Measurements from ENCODE around the gene EIF3F. TPM values are rescaled to one million over a fixed set of nuclear protein-coding genes. Genes with fewer than 3 reads are reported as not detected.
A peak's percentile ranks its signal among the peaks of the same experiment; 100 is the strongest.

EIF3F gene
- total RNA-seq, 2 donors from 2014 or later, result 320 to 342 TPM

DNA sequence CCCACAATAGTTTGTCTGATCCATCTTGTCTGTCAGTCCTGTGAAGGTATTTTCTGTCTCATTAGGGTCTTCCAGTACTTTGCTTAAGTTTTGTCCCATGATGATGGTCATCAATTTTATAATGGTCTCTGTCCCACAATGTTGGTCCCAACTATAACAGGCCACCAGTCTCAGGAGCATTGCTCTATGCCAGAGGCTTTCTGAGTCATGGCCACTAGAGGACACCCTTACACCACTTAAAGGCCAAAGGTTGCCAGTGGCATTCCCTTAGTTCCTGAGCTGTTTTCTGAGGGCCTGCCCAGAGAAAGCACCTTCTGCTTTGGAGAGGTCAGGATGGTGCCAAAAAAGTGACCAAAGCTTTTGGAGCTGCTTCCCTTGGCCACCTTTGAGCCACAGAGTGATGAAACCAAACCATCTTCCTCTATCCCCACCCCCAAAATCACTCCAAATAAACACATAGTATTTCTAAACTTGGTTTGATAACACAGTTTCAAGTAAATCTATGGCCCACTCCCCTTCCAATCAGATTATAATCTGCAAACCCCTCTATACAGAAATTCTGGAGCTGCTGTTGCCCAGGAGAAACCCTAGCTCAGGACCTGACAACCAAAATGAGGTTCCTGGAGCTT is 19.3 kb downstream of the EIF3F start:
- no peaks in the 10 kb centered on the region for H3K36me3 Mint-ChIP-seq (ENCODE audit: low read depth)
- peak; percentile 78 for ATAC-seq (replicated peaks)
- no peaks in the 10 kb centered on the region for H3K27me3 Mint-ChIP-seq
- H3K9me3 Mint-ChIP-seq, result no peaks in the 10 kb centered on the region
- H3K4me1 Mint-ChIP-seq, result peaks cover 6% of the 10 kb centered on the region
- H3K27ac Mint-ChIP-seq, result no peak overlapping the region
- no peak overlapping the region for H3K4me3 Mint-ChIP-seq

GRCh38 chr11:8008212-8008611 is 21.1 kb downstream of the EIF3F start:
- H3K36me3 Mint-ChIP-seq (ENCODE audit: low read depth), result no peaks in the 10 kb centered on the region
- no peaks in the 10 kb centered on the region for H3K27me3 Mint-ChIP-seq
- H3K9me3 Mint-ChIP-seq, result no peaks in the 10 kb centered on the region
- ATAC-seq (replicated peaks), result no peak
- H3K4me3 Mint-ChIP-seq, result no peak overlapping the region
- H3K27ac Mint-ChIP-seq, result no peak overlapping the region
- no peaks in the 10 kb centered on the region for H3K4me1 Mint-ChIP-seq

GRCh38 chr11:8009856-8010255 is 22.7 kb downstream of the EIF3F start:
- no peak for ATAC-seq (replicated peaks)
- Mint-ChIP-seq H3K4me1 (no peaks in the 10 kb centered on the region), H3K27ac (no peak overlapping the region), H3K4me3 (no peak overlapping the region), H3K27me3 (peaks cover 3% of the 10 kb centered on the region), H3K36me3 (ENCODE audit: low read depth) (no peaks in the 10 kb centered on the region), H3K9me3 (no peaks in the 10 kb centered on the region)

DNA sequence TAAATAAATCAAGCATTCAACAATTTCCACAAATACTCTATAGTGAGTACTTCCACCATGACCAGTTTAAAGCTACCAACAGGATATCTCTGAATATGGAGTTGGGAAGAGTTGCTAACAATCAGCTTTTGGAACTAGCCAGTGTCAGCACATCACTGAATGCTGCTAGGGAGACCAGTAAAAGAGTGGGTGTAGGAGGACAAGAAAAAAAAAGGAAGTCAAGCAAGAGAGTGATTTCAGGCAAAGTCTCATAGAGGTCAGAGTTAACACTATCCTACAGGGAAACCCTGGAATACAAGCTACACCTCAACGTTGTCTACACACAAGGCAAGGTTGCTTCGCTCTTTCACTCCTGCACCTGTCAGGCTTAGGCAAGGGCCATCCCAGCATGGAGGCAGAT is 24.2 kb downstream of the EIF3F start:
- Mint-ChIP-seq H3K27me3 (peaks cover 3% of the 10 kb centered on the region), H3K4me1 (no peaks in the 10 kb centered on the region), H3K36me3 (ENCODE audit: low read depth) (no peaks in the 10 kb centered on the region), H3K4me3 (no peak overlapping the region), H3K27ac (no peak overlapping the region), H3K9me3 (no peaks in the 10 kb centered on the region)
- no peak for ATAC-seq (replicated peaks)

GRCh38 chr11:8011981-8012444 is 24.9 kb downstream of the EIF3F start:
- Mint-ChIP-seq H3K4me1 (no peaks in the 10 kb centered on the region), H3K27me3 (peaks cover 7% of the 10 kb centered on the region)

DNA sequence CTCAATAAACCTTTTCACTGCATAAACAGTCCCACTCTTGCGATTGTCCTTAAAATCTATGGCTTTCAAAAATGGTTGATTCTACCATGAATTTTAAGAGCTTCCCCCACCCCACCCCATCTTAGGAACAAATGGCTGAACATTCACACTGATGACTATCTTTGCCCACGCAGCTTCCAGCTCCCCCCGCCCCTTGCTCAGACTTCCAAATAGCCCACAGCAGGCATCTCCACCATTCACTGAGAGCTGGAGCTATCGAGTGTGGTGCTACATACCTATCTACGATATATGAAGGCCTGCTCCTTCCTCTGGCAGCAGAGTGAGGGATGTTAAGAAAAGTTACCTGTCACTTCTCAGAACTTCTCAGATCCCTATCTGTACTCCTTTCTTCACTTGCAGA is 26.7 kb downstream of the EIF3F start:
- no peak for ATAC-seq (replicated peaks)
- peaks cover 7% of the 10 kb centered on the region for H3K27me3 Mint-ChIP-seq
- H3K4me3 Mint-ChIP-seq, result no peak overlapping the region
- no peaks in the 10 kb centered on the region for H3K36me3 Mint-ChIP-seq (ENCODE audit: low read depth)
- no peaks in the 10 kb centered on the region for H3K9me3 Mint-ChIP-seq
- no peak overlapping the region for H3K27ac Mint-ChIP-seq
- no peaks in the 10 kb centered on the region for H3K4me1 Mint-ChIP-seq

More at GRCh38 chr11:8011981-8012444, 24.9 kb downstream of the EIF3F start:
- Mint-ChIP-seq H3K4me3 (no peak overlapping the region), H3K36me3 (ENCODE audit: low read depth) (no peaks in the 10 kb centered on the region), H3K27ac (no peak overlapping the region), H3K9me3 (no peaks in the 10 kb centered on the region)
- ATAC-seq (replicated peaks), result no peak

DNA sequence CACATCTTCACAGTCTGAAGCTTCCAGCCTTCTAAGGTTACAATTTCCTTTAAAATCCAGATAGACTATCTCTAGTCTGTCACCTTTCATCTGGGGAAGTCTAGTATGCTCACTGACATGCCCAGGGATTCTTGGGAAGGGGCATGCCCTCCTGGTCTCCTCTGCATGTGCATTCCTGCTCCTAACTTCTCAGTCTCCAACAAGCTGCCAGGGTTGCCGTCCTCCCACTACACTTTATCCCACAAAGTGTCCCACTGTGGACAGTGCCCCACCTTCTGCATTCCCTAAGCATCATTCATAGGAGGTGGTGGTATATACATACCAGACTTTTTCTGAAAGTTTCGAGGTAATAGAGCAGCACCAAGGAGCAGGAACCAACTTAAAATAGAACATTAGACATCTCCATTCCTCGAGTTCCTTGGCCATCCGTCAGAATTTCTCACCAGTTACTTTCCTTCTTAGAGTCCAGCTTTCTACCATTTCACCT is 28.7 kb downstream of the EIF3F start:
- Mint-ChIP-seq H3K4me1 (peaks cover 7% of the 10 kb centered on the region), H3K4me3 (no peak overlapping the region), H3K27ac (no peak overlapping the region), H3K9me3 (no peaks in the 10 kb centered on the region), H3K27me3 (peaks cover 11% of the 10 kb centered on the region), H3K36me3 (ENCODE audit: low read depth) (no peaks in the 10 kb centered on the region)
- ATAC-seq (replicated peaks), result no peak

GRCh38 chr11:8016440-8016839 is 29.3 kb downstream of the EIF3F start:
- H3K4me3 Mint-ChIP-seq, result no peak overlapping the region
- H3K9me3 Mint-ChIP-seq, result no peaks in the 10 kb centered on the region
- ATAC-seq (replicated peaks), result no peak
- H3K4me1 Mint-ChIP-seq, result peaks cover 7% of the 10 kb centered on the region
- no peaks in the 10 kb centered on the region for H3K36me3 Mint-ChIP-seq (ENCODE audit: low read depth)
- peaks cover 11% of the 10 kb centered on the region for H3K27me3 Mint-ChIP-seq
- H3K27ac Mint-ChIP-seq, result no peak overlapping the region

GRCh38 chr11:8017071-8017470 is 29.9 kb downstream of the EIF3F start:
- Mint-ChIP-seq H3K27me3 (peaks cover 11% of the 10 kb centered on the region), H3K4me1 (peaks cover 7% of the 10 kb centered on the region), H3K36me3 (ENCODE audit: low read depth) (no peaks in the 10 kb centered on the region), H3K4me3 (no peak overlapping the region), H3K27ac (no peak overlapping the region), H3K9me3 (no peaks in the 10 kb centered on the region)
- no peak for ATAC-seq (replicated peaks)

DNA sequence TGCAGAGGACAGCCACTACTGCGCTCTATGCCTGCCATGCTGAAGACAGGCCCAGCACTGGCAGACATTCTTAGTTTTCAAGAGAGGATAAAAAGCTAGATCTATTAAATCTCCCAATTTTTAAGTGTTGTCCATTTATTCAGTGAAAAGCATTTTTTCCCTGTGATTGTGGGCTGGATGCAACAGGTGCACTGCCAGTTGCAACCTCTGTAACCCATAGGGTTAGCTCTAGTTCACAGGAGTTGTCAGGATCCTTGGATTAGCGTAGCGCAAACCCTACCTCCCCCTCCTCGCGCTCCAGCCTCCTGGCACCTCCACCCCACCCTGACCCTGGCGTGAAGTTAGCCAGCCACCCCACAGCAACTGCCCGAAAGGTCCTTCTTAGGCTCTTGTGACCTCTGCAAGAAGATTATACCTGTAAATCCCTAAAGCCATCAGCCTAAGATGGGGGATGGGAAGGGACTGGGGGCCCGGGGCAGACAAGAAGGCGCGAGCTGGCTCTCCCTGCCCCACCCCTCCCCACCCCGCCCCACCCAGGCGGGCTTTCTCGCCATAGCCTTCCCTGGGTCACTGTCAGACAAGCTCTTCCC is 30.9 kb downstream of the EIF3F start:
- no peak for ATAC-seq (replicated peaks)
- peak overlapping the region; percentile 59 for H3K4me3 Mint-ChIP-seq
- H3K27ac Mint-ChIP-seq, result peak overlapping the region; percentile 76
- peaks cover 7% of the 10 kb centered on the region for H3K4me1 Mint-ChIP-seq
- H3K27me3 Mint-ChIP-seq, result peaks cover 11% of the 10 kb centered on the region
- H3K36me3 Mint-ChIP-seq (ENCODE audit: low read depth), result no peaks in the 10 kb centered on the region
- no peaks in the 10 kb centered on the region for H3K9me3 Mint-ChIP-seq

GRCh38 chr11:8018484-8019313 is 31.6 kb downstream of the EIF3F start:
- Mint-ChIP-seq H3K27me3 (peaks cover 11% of the 10 kb centered on the region), H3K4me1 (peaks cover 7% of the 10 kb centered on the region), H3K27ac (peak overlapping the region; percentile 76), H3K9me3 (no peaks in the 10 kb centered on the region), H3K36me3 (ENCODE audit: low read depth) (no peaks in the 10 kb centered on the region), H3K4me3 (peak overlapping the region; percentile 59)
- ATAC-seq (replicated peaks), result peak; percentile 73

DNA sequence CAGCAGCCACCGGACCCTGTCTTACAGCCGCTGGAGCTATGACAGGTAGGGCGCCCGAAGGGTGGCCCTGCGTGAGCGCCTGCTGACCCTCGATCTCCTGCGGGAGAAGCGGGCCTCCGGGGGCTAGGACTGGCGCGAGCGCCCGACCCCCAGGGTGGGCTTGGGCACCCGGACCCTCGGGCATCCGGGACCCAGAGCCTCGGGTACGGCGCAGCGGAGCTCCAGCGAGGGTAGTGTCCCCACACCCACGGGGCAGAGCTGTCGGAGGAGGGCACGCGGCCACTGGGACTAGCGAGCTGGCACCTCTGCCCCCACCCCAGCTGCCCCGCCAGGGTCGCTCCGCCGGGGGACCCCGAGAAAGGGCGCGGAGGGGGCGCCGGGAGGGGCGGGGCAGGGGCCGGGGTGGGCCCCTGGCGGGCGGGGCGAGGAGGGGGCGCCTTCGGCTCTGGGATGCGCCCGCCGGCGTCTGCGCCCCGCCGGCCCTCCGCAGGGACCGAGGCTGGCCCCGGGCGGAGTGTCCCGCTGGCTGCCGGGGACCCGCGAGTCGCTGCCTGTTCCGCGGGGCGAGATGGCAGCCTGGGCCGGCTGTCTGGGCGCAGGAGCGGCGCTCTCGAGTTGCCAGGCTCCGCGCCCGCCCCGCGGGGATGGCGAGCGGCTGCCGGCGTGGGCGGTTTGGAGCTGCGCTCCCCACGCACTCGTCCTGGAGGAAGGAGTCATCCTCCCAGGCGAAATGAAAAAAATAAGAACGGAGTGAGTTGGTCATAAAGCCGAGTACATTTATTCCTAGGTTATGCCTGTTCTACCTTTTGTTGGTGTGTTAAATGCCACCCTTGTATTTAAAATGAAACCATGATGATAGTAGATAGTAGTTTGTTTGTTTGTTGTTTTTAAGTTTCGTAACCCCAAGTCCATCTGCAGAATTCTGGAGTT is 32.4 kb downstream of the EIF3F start:
- Mint-ChIP-seq H3K4me3 (peak overlapping the region; percentile 70), H3K27ac (peak overlapping the region; percentile 34), H3K9me3 (no peaks in the 10 kb centered on the region), H3K36me3 (ENCODE audit: low read depth) (no peaks in the 10 kb centered on the region), H3K4me1 (peaks cover 7% of the 10 kb centered on the region), H3K27me3 (peaks cover 8% of the 10 kb centered on the region)
- peak; percentile 57 for ATAC-seq (replicated peaks)

- no peaks in the 10 kb centered on the region for H3K9me3 Mint-ChIP-seq
- peak overlapping the region; percentile 70 for H3K4me3 Mint-ChIP-seq
- H3K36me3 Mint-ChIP-seq (ENCODE audit: low read depth), result no peaks in the 10 kb centered on the region
- H3K27me3 Mint-ChIP-seq, result peaks cover 8% of the 10 kb centered on the region
- no peak for ATAC-seq (replicated peaks)
- H3K27ac Mint-ChIP-seq, result peak overlapping the region; percentile 34
- H3K4me1 Mint-ChIP-seq, result peaks cover 7% of the 10 kb centered on the region
Measured at GRCh38 chr11:8020244-8020597, 33.1 kb downstream of the EIF3F start.

DNA sequence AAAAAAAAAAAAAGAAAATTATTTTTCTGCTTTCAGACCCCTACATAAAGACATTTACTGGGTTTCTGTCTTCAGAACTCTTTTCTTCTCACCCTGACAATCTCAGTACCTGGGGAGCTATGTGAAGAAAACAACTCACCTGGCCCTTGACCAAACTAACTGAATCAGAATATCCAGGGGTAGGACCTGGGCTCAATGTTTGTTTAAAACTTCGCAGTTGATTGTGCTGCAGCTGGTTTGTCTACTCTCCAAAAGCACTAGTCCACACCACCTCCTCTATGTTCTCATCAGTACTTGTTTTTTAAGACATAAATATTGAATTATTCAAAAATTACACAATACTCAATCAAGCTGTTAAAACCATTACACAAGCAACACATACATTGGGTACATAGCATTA is 34.8 kb downstream of the EIF3F start:
- H3K4me1 Mint-ChIP-seq, result peaks cover 7% of the 10 kb centered on the region
- no peaks in the 10 kb centered on the region for H3K36me3 Mint-ChIP-seq (ENCODE audit: low read depth)
- no peak for ATAC-seq (replicated peaks)
- H3K27me3 Mint-ChIP-seq, result peaks cover 5% of the 10 kb centered on the region
- H3K27ac Mint-ChIP-seq, result no peak overlapping the region
- no peaks in the 10 kb centered on the region for H3K9me3 Mint-ChIP-seq
- no peak overlapping the region for H3K4me3 Mint-ChIP-seq
